HG03457 (cell line): ENCODE results near the gene PLAU.
A peak's percentile ranks its signal among the peaks of the same experiment; 100 is the strongest.

Source experiments
- ATAC-seq: cut with Tn5 transposase; IDR thresholded peaks from one replicate; pipeline ENCODE4 v1.9.1; 2021; ENCODE audit warnings: moderate number of reproducible peaks; ENCODE audit not compliant: unreplicated experiment

The PLAU gene

GRCh38 chr10:73910764-73911552, at the start of gene PLAU:
Gene PLAU (plus strand): TSS chr10:73911132. CDS start chr10:73911556, 424 bp downstream.
- no peak for ATAC-seq

- ATAC-seq = no peak
Measured at GRCh38 chr10:73862011-73862410, 48.9 kb upstream of the PLAU start.

GRCh38 chr10:73863039-73863817, 47.7 kb upstream of the PLAU start:
- no peak for ATAC-seq

- ATAC-seq = no peak
Measured at GRCh38 chr10:73864229-73864628, 46.7 kb upstream of the PLAU start.

- no peak for ATAC-seq
Measured at GRCh38 chr10:73865107-73865458, 45.8 kb upstream of the PLAU start.

- ATAC-seq = no peak
Measured at GRCh38 chr10:73865459-73866442, 45.2 kb upstream of the PLAU start.

- ATAC-seq = no peak
Measured at GRCh38 chr10:73866621-73867020, 44.3 kb upstream of the PLAU start.

- no peak for ATAC-seq
Measured at GRCh38 chr10:73867126-73867807, 43.7 kb upstream of the PLAU start.

- no peak for ATAC-seq
Measured at GRCh38 chr10:73867871-73868631, 42.9 kb upstream of the PLAU start.

GRCh38 chr10:73868655-73869195, 42.2 kb upstream of the PLAU start:
- ATAC-seq = no peak

- no peak for ATAC-seq
Measured at GRCh38 chr10:73871295-73872189, 39.4 kb upstream of the PLAU start.

GRCh38 chr10:73872190-73872710, 38.7 kb upstream of the PLAU start:
- no peak for ATAC-seq

GRCh38 chr10:73873142-73873837, 37.6 kb upstream of the PLAU start:
- ATAC-seq = no peak

- ATAC-seq = no peak
Measured at GRCh38 chr10:73873838-73874215, 37.1 kb upstream of the PLAU start.

- peak; percentile 54 for ATAC-seq
Measured at GRCh38 chr10:73874267-73875138, 36.4 kb upstream of the PLAU start, which contains the start of gene CAMK2G. Gene CAMK2G (minus strand): TSS chr10:73874555. CDS start chr10:73874461, 94 bp downstream.

GRCh38 chr10:73875139-73875475, 35.8 kb upstream of the PLAU start:
- peak; percentile 14 for ATAC-seq

- ATAC-seq = no peak
Measured at GRCh38 chr10:73876157-73876556, 34.8 kb upstream of the PLAU start.
